ENCODE measurements around the gene FSIP1. TPM values are rescaled to one million over a fixed set of nuclear protein-coding genes. Genes with fewer than 3 reads are reported as not detected.

The FSIP1 gene
- total RNA-seq, 2 donors from 2014 or later = 0.33 TPM; not detected in 1

DNA sequence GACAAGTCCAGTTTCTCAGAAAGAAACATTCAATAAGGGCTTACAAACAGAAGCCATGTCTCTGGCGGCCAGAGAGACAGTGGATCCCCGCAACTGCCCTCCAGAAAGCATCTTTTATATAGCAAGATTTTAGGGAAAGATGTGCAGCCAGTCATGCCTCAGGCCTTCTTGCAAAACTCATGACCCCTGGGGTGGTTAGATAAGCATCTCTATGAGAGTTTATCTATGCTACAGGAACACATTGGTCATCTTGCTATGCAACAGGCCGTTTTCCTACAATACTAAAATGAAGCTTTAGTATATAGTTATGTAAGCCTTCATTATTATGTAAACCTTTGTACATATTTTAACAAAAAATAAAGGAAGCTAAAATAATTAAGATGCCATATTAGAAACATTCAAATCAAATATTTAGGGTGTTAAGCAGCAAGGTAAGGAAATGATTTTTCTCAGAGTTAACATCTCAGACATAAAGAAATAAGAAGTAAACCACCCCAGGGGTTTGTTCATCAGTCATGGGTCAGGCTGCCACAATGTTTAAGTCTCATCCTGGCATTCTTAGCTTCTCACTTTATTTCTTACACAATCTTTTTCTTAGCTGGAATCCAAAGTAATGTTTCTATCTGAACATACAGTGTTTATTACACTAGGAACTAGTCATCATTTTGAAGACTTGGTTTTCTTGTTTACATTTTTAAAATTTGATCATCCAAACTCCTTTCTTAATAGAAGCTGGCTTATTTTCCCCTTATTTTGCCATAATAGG is 6.3 kb upstream of the FSIP1 start:
- no peaks in the 10 kb centered on the region for H3K9me3 ChIP-seq
- no peak overlapping the region for H3K4me3 ChIP-seq
- TF ChIP-seq CTCF (IDR thresholded peaks at IDR 0.05) = no peak
- TF ChIP-seq POLR2A (IDR thresholded peaks at IDR 0.05) = no peak
- intact Hi-C loops (cut with DNase I) = no loop called here
- WGBS, 2 donors = 65 to 69% methylated on average over 3 of the region's 3 CpGs
- H3K4me1 ChIP-seq = peaks cover 27% of the 10 kb centered on the region
- DNase-seq = no peak
- H3K27ac ChIP-seq = no peak overlapping the region
- no peaks in the 10 kb centered on the region for H3K27me3 ChIP-seq
- H3K36me3 ChIP-seq (replicated peaks in 1 of 2; ENCODE audit: insufficient read depth in 1 of 2, low read depth in 2 of 2) = no peaks in the 10 kb centered on the region
- no peak for ATAC-seq

- no peak overlapping the region for H3K4me3 ChIP-seq
- TF ChIP-seq POLR2A (IDR thresholded peaks at IDR 0.05) = no peak
- no peak for TF ChIP-seq CTCF (IDR thresholded peaks at IDR 0.05)
- no peaks in the 10 kb centered on the region for H3K36me3 ChIP-seq (replicated peaks in 1 of 2; ENCODE audit: insufficient read depth in 1 of 2, low read depth in 2 of 2)
- peak overlapping the region in 1 of 4 donors; percentile 13 for H3K27ac ChIP-seq
- H3K9me3 ChIP-seq = no peaks in the 10 kb centered on the region
- peaks cover 36% of the 10 kb centered on the region for H3K4me1 ChIP-seq
- 28 to 34% methylated on average over 4 of the region's 4 CpGs for WGBS, 2 donors
- ATAC-seq (no peak), DNase-seq (no peak)
- intact Hi-C loops (cut with DNase I) = no loop called here
- H3K27me3 ChIP-seq = no peaks in the 10 kb centered on the region
Observed at GRCh38 chr15:39788108-39788507, 5.5 kb upstream of the FSIP1 start.

GRCh38 chr15:39787479-39787878 is 4.8 kb upstream of the FSIP1 start:
- 25 to 40% methylated on average over 1 of the region's 1 CpG for WGBS, 2 donors
- peak overlapping the region in 1 of 4 donors; percentile 19 for H3K27ac ChIP-seq
- no peaks in the 10 kb centered on the region for H3K36me3 ChIP-seq (replicated peaks in 1 of 2; ENCODE audit: insufficient read depth in 1 of 2, low read depth in 2 of 2)
- no peaks in the 10 kb centered on the region for H3K9me3 ChIP-seq
- no peaks in the 10 kb centered on the region for H3K27me3 ChIP-seq
- intact Hi-C loops (cut with DNase I) = no loop called here
- H3K4me1 ChIP-seq = peaks cover 36% of the 10 kb centered on the region
- DNase-seq = no peak
- no peak overlapping the region for H3K4me3 ChIP-seq
- no peak for ATAC-seq
- TF ChIP-seq POLR2A (IDR thresholded peaks at IDR 0.05) (no peak), CTCF (IDR thresholded peaks at IDR 0.05) (no peak)

GRCh38 chr15:39786447-39787056 is 3.9 kb upstream of the FSIP1 start:
- Histone ChIP-seq H3K9me3 (no peaks in the 10 kb centered on the region), H3K36me3 (replicated peaks in 1 of 2; ENCODE audit: insufficient read depth in 1 of 2, low read depth in 2 of 2) (no peaks in the 10 kb centered on the region), H3K4me3 (no peak overlapping the region), H3K4me1 (peaks cover 40% of the 10 kb centered on the region), H3K27ac (no peak overlapping the region), H3K27me3 (no peaks in the 10 kb centered on the region)
- TF ChIP-seq CTCF (IDR thresholded peaks at IDR 0.05) (peak; percentile 23 to 59 (median 53)), POLR2A (IDR thresholded peaks at IDR 0.05) (no peak)
- DNase-seq (no peak), ATAC-seq (no peak)
- intact Hi-C loops (cut with DNase I) = no loop called here
- WGBS, 2 donors = 3 to 7% methylated on average over 5 of the region's 5 CpGs

All from body of pancreas (tissue), 4 donors.